ENCODE results near the gene EVI5.

EVI5 gene

GRCh38 chr1:92459871-92460320, 325.0 kb downstream of the EVI5 start:
- DNase-seq (ENCODE audit: low read depth in 3 of 3) = no peak

Measured in stimulated activated CD4-positive, alpha-beta T cell treated with anti-CD3 and anti-CD28 coated beads, TNF-alpha, amount 100 ng/mL, for 24 hours (primary cell).